DMS 273 treated with DMSO at 0.1 percent for 48 hours (cell line): Measurements from ENCODE around the gene ZSWIM7.
"Not testable (repeated sequence)": the region's sequence is repeated elsewhere in the genome, so short reads cannot be mapped to it uniquely, and the experiment has no call there.

Source experiments
- DNase-seq: peaks from one replicate; lab custom pipeline; 2025; lab: John Stamatoyannopoulos, UW

ZSWIM7 gene

GRCh38 chr17:15955793-15956541 is 43.5 kb downstream of the ZSWIM7 start:
- DNase-seq: peak; percentile 12

GRCh38 chr17:15954222-15954621 is 45.3 kb downstream of the ZSWIM7 start:
- no peak for DNase-seq

GRCh38 chr17:15952916-15953790 is 46.4 kb downstream of the ZSWIM7 start:
- DNase-seq: no peak

GRCh38 chr17:15952048-15952532 is 47.4 kb downstream of the ZSWIM7 start:
- DNase-seq: no peak

GRCh38 chr17:15951368-15952047 is 48.0 kb downstream of the ZSWIM7 start:
- no peak for DNase-seq

GRCh38 chr17:15947976-15948752 is 51.3 kb downstream of the ZSWIM7 start:
- no peak for DNase-seq

- no peak for DNase-seq
Observed at GRCh38 chr17:15947271-15947670, 52.2 kb downstream of the ZSWIM7 start.

- no peak for DNase-seq
Observed at GRCh38 chr17:15946611-15947120, 52.8 kb downstream of the ZSWIM7 start.

- no peak for DNase-seq
Observed at GRCh38 chr17:15945527-15946191, 53.8 kb downstream of the ZSWIM7 start.

- DNase-seq: no peak
Observed at GRCh38 chr17:15944759-15945526, 54.6 kb downstream of the ZSWIM7 start, which contains the start of gene ADORA2B. Gene ADORA2B (plus strand): TSS chr17:15945130. CDS start chr17:15945249, 119 bp downstream.

- no peak for DNase-seq
Observed at GRCh38 chr17:15943971-15944758, 55.3 kb downstream of the ZSWIM7 start.

- DNase-seq: no peak
Observed at GRCh38 chr17:15942207-15942833, 57.2 kb downstream of the ZSWIM7 start.

GRCh38 chr17:15941781-15942180 is 57.7 kb downstream of the ZSWIM7 start:
- no peak for DNase-seq

GRCh38 chr17:15936481-15936880 is 63.0 kb downstream of the ZSWIM7 start:
- not testable (repeated sequence) for DNase-seq

- DNase-seq: no peak
Observed at GRCh38 chr17:15935891-15936290, 63.6 kb downstream of the ZSWIM7 start.

GRCh38 chr17:15934866-15935265 is 64.6 kb downstream of the ZSWIM7 start:
- DNase-seq: no peak

- DNase-seq: no peak
Observed at GRCh38 chr17:15931394-15931793, 68.1 kb downstream of the ZSWIM7 start.

GRCh38 chr17:15930426-15930825 is 69.1 kb downstream of the ZSWIM7 start:
- no peak for DNase-seq

- no peak for DNase-seq
Observed at GRCh38 chr17:15929941-15930340, 69.6 kb downstream of the ZSWIM7 start.
